ENCODE results near the gene PLPPR3.
"Not testable (repeated sequence)": the region's sequence is repeated elsewhere in the genome, so short reads cannot be mapped to it uniquely, and the experiment has no call there.

The PLPPR3 gene

GRCh38 chr19:821825-822503 lies at the start of gene PLPPR3:
Gene PLPPR3, minus strand, starts transcription at chr19:821955. Its CDS starts 396 bp downstream, at chr19:821559.
- no peak for FAIRE-seq

GRCh38 chr19:870963-871401 lies 49.2 kb upstream of the PLPPR3 start:
- no peak for FAIRE-seq

GRCh38 chr19:870314-870713 lies 48.6 kb upstream of the PLPPR3 start:
- FAIRE-seq, result no peak

- FAIRE-seq, result peak; percentile 72
Measured at GRCh38 chr19:869245-870177, 47.8 kb upstream of the PLPPR3 start.

- no peak for FAIRE-seq
Measured at GRCh38 chr19:868458-869244, 46.9 kb upstream of the PLPPR3 start.

GRCh38 chr19:867855-868457 lies 46.2 kb upstream of the PLPPR3 start:
- FAIRE-seq, result no peak

GRCh38 chr19:867301-867793 lies 45.6 kb upstream of the PLPPR3 start:
- FAIRE-seq, result no peak

GRCh38 chr19:866769-867300 lies 45.1 kb upstream of the PLPPR3 start:
- no peak for FAIRE-seq

GRCh38 chr19:863315-863620 lies 41.5 kb upstream of the PLPPR3 start:
- FAIRE-seq, result no peak

GRCh38 chr19:862581-863314 lies 41.0 kb upstream of the PLPPR3 start:
- FAIRE-seq, result no peak

- FAIRE-seq, result no peak
Measured at GRCh38 chr19:861756-862580, 40.2 kb upstream of the PLPPR3 start.

- no peak for FAIRE-seq
Measured at GRCh38 chr19:861141-861755, 39.5 kb upstream of the PLPPR3 start.

- FAIRE-seq, result no peak
Measured at GRCh38 chr19:858868-859843, 37.4 kb upstream of the PLPPR3 start, which contains the start of gene CFD. Gene CFD, plus strand, starts transcription at chr19:859664. Its CDS starts 26 bp downstream, at chr19:859690.

- no peak for FAIRE-seq
Measured at GRCh38 chr19:858284-858683, 36.5 kb upstream of the PLPPR3 start.

- FAIRE-seq, result no peak
Measured at GRCh38 chr19:855566-856120, 33.9 kb upstream of the PLPPR3 start.

- no peak for FAIRE-seq
Measured at GRCh38 chr19:855142-855541, 33.4 kb upstream of the PLPPR3 start.

- FAIRE-seq, result peak; percentile 97
Measured at GRCh38 chr19:854549-854948, 32.8 kb upstream of the PLPPR3 start.

- not testable (repeated sequence) for FAIRE-seq
Measured at GRCh38 chr19:853614-854220, 32.0 kb upstream of the PLPPR3 start.

All from G401.6 (cell line).